ENCODE measurements around the gene ITGB1BP1.

The ITGB1BP1 gene

DNA sequence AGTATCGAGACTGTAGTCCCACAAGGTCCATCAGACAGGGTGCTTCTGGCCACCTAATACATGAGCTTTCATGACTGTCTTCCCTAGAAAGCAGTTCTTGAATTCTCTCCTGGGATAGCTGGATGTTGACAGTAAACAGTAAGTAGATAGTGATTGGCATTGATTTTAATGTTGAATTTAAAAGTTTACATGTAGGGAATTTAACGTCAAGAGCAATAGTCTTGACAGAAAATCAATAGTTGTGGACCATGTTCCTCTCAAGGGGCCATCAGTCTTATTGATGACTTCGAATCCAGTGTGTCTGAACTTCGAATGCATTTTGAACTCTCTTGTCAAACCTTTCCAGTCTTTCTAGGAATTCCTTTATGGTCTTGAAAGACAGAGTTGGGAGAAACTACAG lies 63.9 kb downstream of the ITGB1BP1 start:
- H3K27ac ChIP-seq: no peak overlapping the region
- no peak overlapping the region for H3K9ac ChIP-seq (ENCODE audit: insufficient read length)
- TF ChIP-seq EZH2 (IDR thresholded peaks at IDR 0.05): no peak
- no peak for TF ChIP-seq FOXP2 (optimal IDR thresholded peaks at IDR 0.05; ENCODE audit: control extremely low read depth, extremely low read length, insufficient read depth)
- TF ChIP-seq POLR2AphosphoS5 (IDR thresholded peaks at IDR 0.05; ENCODE audit: borderline replicate concordance, low read depth, low read length): no peak
- no peak for DNase-seq (ENCODE audit: low read depth, low spot score)
- no peak overlapping the region for H3K4me3 ChIP-seq
- H3K36me3 ChIP-seq (ENCODE audit: insufficient read depth, low read length): peaks cover 14% of the 10 kb centered on the region; the same call in 1 of the 2 replicates
- H3K9me3 ChIP-seq (ENCODE audit: low read depth, low read length): no peaks in the 10 kb centered on the region

DNA sequence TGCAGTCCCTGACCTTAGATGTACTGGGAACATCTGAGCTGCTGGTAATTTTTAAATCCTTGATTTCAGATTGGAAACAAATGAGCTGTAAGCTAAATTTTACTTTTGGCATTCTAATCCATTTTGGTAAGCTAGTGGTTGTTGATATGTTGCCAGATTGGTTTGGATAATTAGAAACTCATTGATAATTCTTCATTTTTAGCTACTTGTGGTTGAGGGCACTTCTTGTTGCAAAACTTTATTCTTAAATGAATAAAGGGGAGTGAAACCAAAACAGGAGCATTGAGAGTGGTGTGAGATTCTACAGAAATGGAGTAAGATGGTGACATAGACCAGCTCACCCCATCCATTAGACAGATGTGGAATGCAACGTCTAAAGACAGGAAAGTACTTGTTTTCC lies 64.5 kb downstream of the ITGB1BP1 start:
- Histone ChIP-seq H3K9ac (ENCODE audit: insufficient read length) (no peak overlapping the region), H3K27ac (no peak overlapping the region), H3K4me3 (no peak overlapping the region), H3K36me3 (ENCODE audit: insufficient read depth, low read length) (peaks cover 14% of the 10 kb centered on the region; the same call in 1 of the 2 replicates), H3K9me3 (ENCODE audit: low read depth, low read length) (no peaks in the 10 kb centered on the region)
- TF ChIP-seq EZH2 (IDR thresholded peaks at IDR 0.05): no peak
- no peak for TF ChIP-seq POLR2AphosphoS5 (IDR thresholded peaks at IDR 0.05; ENCODE audit: borderline replicate concordance, low read depth, low read length)
- DNase-seq (ENCODE audit: low read depth, low spot score): no peak

DNA sequence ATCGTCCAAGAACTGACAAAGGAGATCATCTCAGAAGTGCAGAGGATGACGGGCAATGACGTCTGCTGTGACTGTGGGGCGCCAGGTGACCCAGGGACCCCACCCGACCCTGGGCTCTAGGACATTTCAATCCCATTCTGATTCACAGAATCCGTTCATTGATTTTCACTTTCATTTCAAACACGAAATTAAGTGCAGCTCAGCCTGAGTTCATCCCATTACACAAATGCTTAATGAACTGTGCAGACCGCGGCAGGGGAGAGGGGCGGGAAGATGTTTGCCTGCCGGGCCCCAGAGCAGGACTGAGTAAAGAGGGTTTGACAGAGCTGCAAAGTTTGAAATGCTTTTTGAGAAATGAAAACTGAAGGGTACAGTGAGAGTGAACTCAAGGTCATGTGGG lies 67.1 kb downstream of the ITGB1BP1 start:
- Histone ChIP-seq H3K27ac (no peak overlapping the region), H3K9me3 (ENCODE audit: low read depth, low read length) (no peaks in the 10 kb centered on the region), H3K4me3 (no peak overlapping the region), H3K9ac (ENCODE audit: insufficient read length) (no peak overlapping the region), H3K36me3 (ENCODE audit: insufficient read depth, low read length) (peaks cover 16% of the 10 kb centered on the region; the same call in 1 of the 2 replicates)
- TF ChIP-seq FOXP2 (optimal IDR thresholded peaks at IDR 0.05; ENCODE audit: control extremely low read depth, extremely low read length, insufficient read depth) (no peak), POLR2AphosphoS5 (IDR thresholded peaks at IDR 0.05; ENCODE audit: borderline replicate concordance, low read depth, low read length) (no peak), EZH2 (IDR thresholded peaks at IDR 0.05) (no peak)
- DNase-seq (ENCODE audit: low read depth, low spot score): no peak

DNA sequence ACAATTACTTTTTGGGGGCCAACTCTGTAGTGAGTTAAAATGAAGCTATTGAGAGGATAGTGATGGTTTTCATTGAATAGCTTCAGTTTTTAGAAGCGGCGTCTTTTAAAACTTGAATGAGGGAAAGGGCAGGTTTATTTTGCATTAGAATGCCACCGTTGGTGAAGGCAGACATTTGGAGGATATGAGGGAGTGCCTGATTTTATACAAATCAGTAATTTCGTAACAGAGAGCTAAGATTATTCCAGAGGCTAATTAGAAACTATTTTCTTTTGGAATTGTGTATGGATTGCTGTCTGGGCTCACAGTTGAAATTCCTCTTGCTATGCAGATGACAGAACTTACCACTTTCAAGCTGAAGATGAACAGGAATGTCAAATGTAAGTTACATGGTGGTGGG lies 67.6 kb downstream of the ITGB1BP1 start:
- no peak overlapping the region for H3K27ac ChIP-seq
- no peak overlapping the region for H3K9ac ChIP-seq (ENCODE audit: insufficient read length)
- TF ChIP-seq FOXP2 (optimal IDR thresholded peaks at IDR 0.05; ENCODE audit: control extremely low read depth, extremely low read length, insufficient read depth): no peak
- TF ChIP-seq POLR2AphosphoS5 (IDR thresholded peaks at IDR 0.05; ENCODE audit: borderline replicate concordance, low read depth, low read length): no peak
- no peak for TF ChIP-seq EZH2 (IDR thresholded peaks at IDR 0.05)
- DNase-seq (ENCODE audit: low read depth, low spot score): no peak
- peaks cover 20% of the 10 kb centered on the region; the same call in 1 of the 2 replicates for H3K36me3 ChIP-seq (ENCODE audit: insufficient read depth, low read length)
- H3K4me3 ChIP-seq: no peak overlapping the region
- H3K9me3 ChIP-seq (ENCODE audit: low read depth, low read length): no peaks in the 10 kb centered on the region

DNA sequence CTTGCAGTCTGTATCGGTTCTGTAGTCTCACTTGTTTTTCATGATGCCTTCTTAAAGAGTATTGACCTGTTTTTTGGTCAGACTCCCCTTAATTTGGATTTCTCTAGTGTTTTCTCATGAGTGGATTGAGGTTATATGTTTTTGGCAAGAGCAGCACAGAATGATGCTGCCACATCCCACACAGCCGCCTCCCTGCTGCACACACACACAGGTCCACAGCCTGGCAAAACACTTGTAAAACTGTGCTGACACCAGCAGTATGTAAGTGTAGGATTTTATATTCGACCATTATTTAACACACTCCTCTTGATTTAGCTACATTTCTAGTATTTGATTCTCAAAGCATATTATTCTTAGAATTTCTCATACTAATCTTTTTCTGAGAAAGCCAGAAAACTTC lies 68.1 kb downstream of the ITGB1BP1 start:
- Histone ChIP-seq H3K36me3 (ENCODE audit: insufficient read depth, low read length) (peaks cover 20% of the 10 kb centered on the region; the same call in 1 of the 2 replicates), H3K4me3 (no peak overlapping the region), H3K9ac (ENCODE audit: insufficient read length) (no peak overlapping the region), H3K9me3 (ENCODE audit: low read depth, low read length) (no peaks in the 10 kb centered on the region), H3K27ac (no peak overlapping the region)
- DNase-seq (ENCODE audit: low read depth, low spot score): no peak
- no peak for TF ChIP-seq EZH2 (IDR thresholded peaks at IDR 0.05)
- no peak for TF ChIP-seq POLR2AphosphoS5 (IDR thresholded peaks at IDR 0.05; ENCODE audit: borderline replicate concordance, low read depth, low read length)
- TF ChIP-seq FOXP2 (optimal IDR thresholded peaks at IDR 0.05; ENCODE audit: control extremely low read depth, extremely low read length, insufficient read depth): no peak

DNA sequence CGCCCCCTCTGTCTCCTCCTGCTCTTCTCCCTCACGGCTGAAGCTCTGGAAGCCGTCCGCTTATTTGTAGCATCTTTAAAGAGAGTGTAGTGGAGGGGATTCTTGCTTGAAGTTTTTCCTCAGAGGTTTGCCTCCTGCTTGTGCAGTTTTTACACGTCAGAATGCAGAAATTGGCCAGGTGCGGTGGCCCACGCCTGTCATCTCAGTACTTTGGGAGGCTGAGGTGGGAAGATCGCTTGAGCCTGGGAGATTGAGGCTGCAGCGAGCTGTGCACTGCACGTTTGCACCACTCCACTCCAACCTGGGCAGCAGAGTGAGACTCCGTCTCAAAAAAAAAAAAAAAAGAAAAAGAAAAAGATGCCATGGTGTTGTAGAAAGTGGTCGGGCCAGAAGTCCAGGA lies 69.0 kb downstream of the ITGB1BP1 start:
- H3K27ac ChIP-seq: no peak overlapping the region
- H3K4me3 ChIP-seq: no peak overlapping the region
- DNase-seq (ENCODE audit: low read depth, low spot score): no peak
- no peaks in the 10 kb centered on the region for H3K9me3 ChIP-seq (ENCODE audit: low read depth, low read length)
- TF ChIP-seq EZH2 (IDR thresholded peaks at IDR 0.05) (no peak), FOXP2 (optimal IDR thresholded peaks at IDR 0.05; ENCODE audit: control extremely low read depth, extremely low read length, insufficient read depth) (no peak), POLR2AphosphoS5 (IDR thresholded peaks at IDR 0.05; ENCODE audit: borderline replicate concordance, low read depth, low read length) (no peak)
- no peak overlapping the region for H3K9ac ChIP-seq (ENCODE audit: insufficient read length)
- peaks cover 10% of the 10 kb centered on the region; the same call in 1 of the 2 replicates for H3K36me3 ChIP-seq (ENCODE audit: insufficient read depth, low read length)
